HEK293 (cell line): ENCODE results near the gene CUL9.

Experiments used
- KLF16 ChIP-seq: fragments of 450-650 bp; formaldehyde crosslinking; IDR thresholded peaks from 2 replicates; pipeline ENCODE4 v1.5.1; 2017; ENCODE audit warnings: missing biosample characterization, missing genetic modification characterization
- RBAK ChIP-seq: fragments of 450-650 bp; formaldehyde crosslinking; IDR thresholded peaks from 2 replicates; pipeline ENCODE4 v1.5.1; 2016; ENCODE audit warnings: missing biosample characterization, missing genetic modification characterization
- ZBTB8A ChIP-seq: fragments of 450-650 bp; formaldehyde crosslinking; IDR thresholded peaks from 2 replicates; pipeline ENCODE4 v1.5.1; 2016; ENCODE audit warnings: missing biosample characterization, missing genetic modification characterization
- ZNF174 ChIP-seq: fragments of 450-650 bp; formaldehyde crosslinking; IDR thresholded peaks from 2 replicates; pipeline ENCODE4 v1.5.0; 2017; ENCODE audit warnings: missing biosample characterization, mild to moderate bottlenecking, missing genetic modification characterization
- ZNF311 ChIP-seq: fragments of 450-650 bp; formaldehyde crosslinking; IDR thresholded peaks from 2 replicates; pipeline ENCODE4 v1.5.1; 2017; ENCODE audit warnings: missing biosample characterization, missing genetic modification characterization, borderline replicate concordance
- ZNF391 ChIP-seq: fragments of 450-650 bp; formaldehyde crosslinking; IDR thresholded peaks from 2 replicates; pipeline ENCODE4 v1.5.1; 2016; ENCODE audit warnings: low read depth, missing biosample characterization, missing genetic modification characterization, borderline replicate concordance
- ZNF514 ChIP-seq: fragments of 450-650 bp; formaldehyde crosslinking; IDR thresholded peaks from 2 replicates; pipeline ENCODE4 v1.5.1; 2016; ENCODE audit warnings: missing biosample characterization, missing genetic modification characterization
- ZNF549 ChIP-seq: fragments of 450-650 bp; IDR thresholded peaks from 2 replicates; pipeline ENCODE4 v1.5.1; 2018; ENCODE audit warnings: missing biosample characterization, missing genetic modification characterization, mild to moderate bottlenecking, inconsistent platforms, moderate library complexity
- ZNF768 ChIP-seq: fragments of 450-650 bp; formaldehyde crosslinking; IDR thresholded peaks from 2 replicates; pipeline ENCODE4 v1.5.1; 2018; ENCODE audit warnings: missing biosample characterization, mild to moderate bottlenecking, missing genetic modification characterization
- TF ChIP-seq, protein P1 (sequence below): fragments of 450-650 bp; formaldehyde crosslinking; IDR thresholded peaks from 2 replicates; pipeline ENCODE4 v1.5.1; 2016; ENCODE audit warnings: missing biosample characterization, missing genetic modification characterization
- TF ChIP-seq, protein P2 (sequence below): fragments of 450-650 bp; formaldehyde crosslinking; IDR thresholded peaks from 2 replicates; pipeline ENCODE4 v1.5.1; 2016; ENCODE audit warnings: missing biosample characterization, missing genetic modification characterization

DNA sequence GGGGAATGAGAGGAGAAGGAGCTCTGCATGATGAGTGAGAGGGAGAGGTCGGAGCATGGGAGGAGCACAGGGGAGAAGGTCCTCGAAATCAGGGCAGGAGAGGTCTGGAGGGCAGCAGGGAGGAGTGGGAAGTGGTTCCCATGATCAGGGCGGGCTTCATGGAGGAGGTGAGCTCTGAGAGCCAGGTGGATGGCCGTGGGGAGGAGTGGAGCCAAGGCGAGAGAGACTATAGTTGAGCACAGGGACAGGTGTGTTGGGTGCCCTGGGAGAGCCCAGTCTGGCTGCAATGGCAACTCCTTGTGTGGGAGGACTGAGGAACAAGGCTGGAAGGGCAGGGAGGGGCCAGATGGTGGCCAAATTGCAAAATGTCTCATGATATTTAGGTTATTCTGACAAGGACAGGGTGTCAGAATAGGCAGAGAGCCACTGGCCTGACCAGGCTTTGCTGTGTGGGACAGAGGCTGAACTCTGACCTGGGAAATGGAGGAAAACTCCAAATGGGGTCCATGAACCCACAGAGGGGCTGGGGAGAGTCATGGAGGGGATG, 82.7 kb downstream of the CUL9 start:
- TF ChIP-seq ZNF311 (no peak), ZNF514 (no peak), KLF16 (tag by site-specific recombination) (no peak), ZNF768 (tag by site-specific recombination) (no peak), ZNF549 (tag by site-specific recombination) (no peak), RBAK (no peak), ZNF174 (tag by site-specific recombination) (no peak), ZNF391 (no peak), ZBTB8A (no peak)
- TF ChIP-seq, protein P1, sequence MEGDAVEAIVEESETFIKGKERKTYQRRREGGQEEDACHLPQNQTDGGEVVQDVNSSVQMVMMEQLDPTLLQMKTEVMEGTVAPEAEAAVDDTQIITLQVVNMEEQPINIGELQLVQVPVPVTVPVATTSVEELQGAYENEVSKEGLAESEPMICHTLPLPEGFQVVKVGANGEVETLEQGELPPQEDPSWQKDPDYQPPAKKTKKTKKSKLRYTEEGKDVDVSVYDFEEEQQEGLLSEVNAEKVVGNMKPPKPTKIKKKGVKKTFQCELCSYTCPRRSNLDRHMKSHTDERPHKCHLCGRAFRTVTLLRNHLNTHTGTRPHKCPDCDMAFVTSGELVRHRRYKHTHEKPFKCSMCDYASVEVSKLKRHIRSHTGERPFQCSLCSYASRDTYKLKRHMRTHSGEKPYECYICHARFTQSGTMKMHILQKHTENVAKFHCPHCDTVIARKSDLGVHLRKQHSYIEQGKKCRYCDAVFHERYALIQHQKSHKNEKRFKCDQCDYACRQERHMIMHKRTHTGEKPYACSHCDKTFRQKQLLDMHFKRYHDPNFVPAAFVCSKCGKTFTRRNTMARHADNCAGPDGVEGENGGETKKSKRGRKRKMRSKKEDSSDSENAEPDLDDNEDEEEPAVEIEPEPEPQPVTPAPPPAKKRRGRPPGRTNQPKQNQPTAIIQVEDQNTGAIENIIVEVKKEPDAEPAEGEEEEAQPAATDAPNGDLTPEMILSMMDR (tag by site-specific recombination) = no peak
- TF ChIP-seq, protein P2, sequence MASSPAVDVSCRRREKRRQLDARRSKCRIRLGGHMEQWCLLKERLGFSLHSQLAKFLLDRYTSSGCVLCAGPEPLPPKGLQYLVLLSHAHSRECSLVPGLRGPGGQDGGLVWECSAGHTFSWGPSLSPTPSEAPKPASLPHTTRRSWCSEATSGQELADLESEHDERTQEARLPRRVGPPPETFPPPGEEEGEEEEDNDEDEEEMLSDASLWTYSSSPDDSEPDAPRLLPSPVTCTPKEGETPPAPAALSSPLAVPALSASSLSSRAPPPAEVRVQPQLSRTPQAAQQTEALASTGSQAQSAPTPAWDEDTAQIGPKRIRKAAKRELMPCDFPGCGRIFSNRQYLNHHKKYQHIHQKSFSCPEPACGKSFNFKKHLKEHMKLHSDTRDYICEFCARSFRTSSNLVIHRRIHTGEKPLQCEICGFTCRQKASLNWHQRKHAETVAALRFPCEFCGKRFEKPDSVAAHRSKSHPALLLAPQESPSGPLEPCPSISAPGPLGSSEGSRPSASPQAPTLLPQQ (tag by site-specific recombination) = no peak
